ENCODE data around the gene BECN2. TPM values are rescaled to one million over a fixed set of nuclear protein-coding genes. Genes with fewer than 3 reads are reported as not detected.

Gene BECN2
- total and polyA plus RNA-seq, 2 experiments from 2014 or later, result not detected

DNA sequence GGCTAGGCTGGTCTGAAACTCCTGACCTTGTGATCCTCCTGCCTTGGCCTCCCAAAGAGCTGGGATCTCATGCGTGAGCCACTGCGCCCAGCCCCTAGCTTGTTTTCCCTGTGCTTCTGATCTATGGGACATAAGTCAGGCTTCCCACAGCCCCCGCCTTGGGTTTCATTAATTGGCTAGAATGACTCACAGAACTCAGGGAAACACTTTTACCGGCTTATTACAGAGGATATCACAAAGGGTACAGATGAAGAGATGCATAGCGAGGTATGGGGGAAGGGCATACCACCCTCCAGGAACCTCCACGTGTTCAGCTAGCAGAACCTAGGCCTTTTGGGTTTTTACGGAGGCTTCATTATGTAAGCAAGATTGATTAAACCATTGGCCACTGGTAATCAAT lies 42.9 kb downstream of the BECN2 start:
- 89% methylated on average over 7 of the region's 7 CpGs for WGBS (ENCODE audit: low lambda C conversion rate, missing lambda C conversion rate)
- peaks cover 7% of the 10 kb centered on the region for H3K4me1 ChIP-seq (ENCODE audit: insufficient read depth)
- DNase-seq (ENCODE audit: low spot score), result no peak
- H3K36me3 ChIP-seq (replicated peaks; ENCODE audit: insufficient read depth, low read depth), result no peaks in the 10 kb centered on the region
- no peak overlapping the region for H3K27ac ChIP-seq
- no peaks in the 10 kb centered on the region for H3K9me3 ChIP-seq (ENCODE audit: low read depth)
- H3K4me2 ChIP-seq, result no peak overlapping the region
- TF ChIP-seq EZH2 (IDR thresholded peaks at IDR 0.05; ENCODE audit: borderline replicate concordance) (no peak), EZH2phosphoT487 (IDR thresholded peaks at IDR 0.05; ENCODE audit: low read depth, severe bottlenecking, unreplicated experiment) (no peak)
- TF ChIP-seq, protein P1, sequence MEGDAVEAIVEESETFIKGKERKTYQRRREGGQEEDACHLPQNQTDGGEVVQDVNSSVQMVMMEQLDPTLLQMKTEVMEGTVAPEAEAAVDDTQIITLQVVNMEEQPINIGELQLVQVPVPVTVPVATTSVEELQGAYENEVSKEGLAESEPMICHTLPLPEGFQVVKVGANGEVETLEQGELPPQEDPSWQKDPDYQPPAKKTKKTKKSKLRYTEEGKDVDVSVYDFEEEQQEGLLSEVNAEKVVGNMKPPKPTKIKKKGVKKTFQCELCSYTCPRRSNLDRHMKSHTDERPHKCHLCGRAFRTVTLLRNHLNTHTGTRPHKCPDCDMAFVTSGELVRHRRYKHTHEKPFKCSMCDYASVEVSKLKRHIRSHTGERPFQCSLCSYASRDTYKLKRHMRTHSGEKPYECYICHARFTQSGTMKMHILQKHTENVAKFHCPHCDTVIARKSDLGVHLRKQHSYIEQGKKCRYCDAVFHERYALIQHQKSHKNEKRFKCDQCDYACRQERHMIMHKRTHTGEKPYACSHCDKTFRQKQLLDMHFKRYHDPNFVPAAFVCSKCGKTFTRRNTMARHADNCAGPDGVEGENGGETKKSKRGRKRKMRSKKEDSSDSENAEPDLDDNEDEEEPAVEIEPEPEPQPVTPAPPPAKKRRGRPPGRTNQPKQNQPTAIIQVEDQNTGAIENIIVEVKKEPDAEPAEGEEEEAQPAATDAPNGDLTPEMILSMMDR (IDR thresholded peaks at IDR 0.05; ENCODE audit: poor library complexity), result no peak
- no peaks in the 10 kb centered on the region for H3K9me2 ChIP-seq (replicated peaks; ENCODE audit: insufficient read depth)
- no peaks in the 10 kb centered on the region for H3K79me2 ChIP-seq
- H2AFZ ChIP-seq, result no peak overlapping the region
- H3K4me3 ChIP-seq, result no peak overlapping the region
- H4K20me1 ChIP-seq (ENCODE audit: insufficient read depth, poor library complexity, severe bottlenecking), result no peaks in the 10 kb centered on the region
- no peaks in the 10 kb centered on the region for H3K27me3 ChIP-seq

DNA sequence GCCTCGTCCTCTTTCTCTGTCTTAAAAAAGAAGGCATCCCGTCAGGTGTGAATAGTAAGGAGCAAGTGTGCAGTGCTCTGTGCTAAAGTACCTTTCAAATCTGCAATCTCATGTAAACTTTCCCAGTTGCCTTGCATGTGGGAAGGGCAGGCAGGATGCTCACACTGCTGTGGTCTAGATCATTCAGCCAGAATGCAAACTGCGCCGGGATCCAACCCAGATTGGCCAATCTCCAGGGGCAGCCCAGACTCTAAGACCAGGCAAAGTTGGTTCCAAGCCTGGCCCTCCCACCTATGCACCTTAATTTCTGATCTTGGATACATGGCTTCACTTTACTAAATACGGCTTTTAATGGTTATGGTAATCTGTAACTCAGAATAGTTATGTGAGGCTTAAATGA lies 44.5 kb downstream of the BECN2 start:
- Histone ChIP-seq H2AFZ (no peak overlapping the region), H4K20me1 (ENCODE audit: insufficient read depth, poor library complexity, severe bottlenecking) (no peaks in the 10 kb centered on the region), H3K9me3 (ENCODE audit: low read depth) (no peaks in the 10 kb centered on the region), H3K79me2 (no peaks in the 10 kb centered on the region), H3K27ac (no peak overlapping the region), H3K4me1 (ENCODE audit: insufficient read depth) (peaks cover 7% of the 10 kb centered on the region), H3K4me3 (no peak overlapping the region), H3K27me3 (no peaks in the 10 kb centered on the region), H3K36me3 (replicated peaks; ENCODE audit: insufficient read depth, low read depth) (no peaks in the 10 kb centered on the region), H3K4me2 (no peak overlapping the region), H3K9me2 (replicated peaks; ENCODE audit: insufficient read depth) (no peaks in the 10 kb centered on the region)
- 74% methylated on average over 5 of the region's 5 CpGs for WGBS (ENCODE audit: low lambda C conversion rate, missing lambda C conversion rate)
- DNase-seq (ENCODE audit: low spot score), result no peak
- no peak for TF ChIP-seq EZH2phosphoT487 (IDR thresholded peaks at IDR 0.05; ENCODE audit: low read depth, severe bottlenecking, unreplicated experiment)
- TF ChIP-seq, protein P1 (IDR thresholded peaks at IDR 0.05; ENCODE audit: poor library complexity), result no peak
- no peak for TF ChIP-seq EZH2 (IDR thresholded peaks at IDR 0.05; ENCODE audit: borderline replicate concordance)

DNA sequence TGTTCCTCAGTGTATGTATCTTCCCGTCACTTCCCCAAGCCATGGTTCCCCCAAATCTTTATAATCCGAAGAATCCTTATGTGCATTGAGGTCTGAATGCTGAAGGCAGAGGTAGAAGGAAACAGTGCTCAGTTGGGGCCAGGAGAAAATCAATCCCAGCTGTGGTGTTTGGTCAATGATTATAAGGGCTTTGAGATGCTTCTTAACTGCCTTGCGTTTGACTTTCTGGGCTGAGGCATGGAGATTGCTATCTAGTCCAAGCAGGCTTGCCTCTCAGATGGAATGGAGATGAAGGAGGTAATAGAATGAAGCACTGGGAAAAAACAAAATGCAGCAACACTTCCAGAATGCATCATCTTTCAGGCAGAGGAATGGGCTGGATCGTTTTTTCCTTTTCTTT lies 44.9 kb downstream of the BECN2 start:
- Histone ChIP-seq H3K27ac (no peak overlapping the region), H3K27me3 (no peaks in the 10 kb centered on the region), H3K4me1 (ENCODE audit: insufficient read depth) (peaks cover 7% of the 10 kb centered on the region), H3K4me2 (no peak overlapping the region), H3K9me3 (ENCODE audit: low read depth) (no peaks in the 10 kb centered on the region), H4K20me1 (ENCODE audit: insufficient read depth, poor library complexity, severe bottlenecking) (no peaks in the 10 kb centered on the region), H3K79me2 (no peaks in the 10 kb centered on the region), H3K9me2 (replicated peaks; ENCODE audit: insufficient read depth) (no peaks in the 10 kb centered on the region), H2AFZ (no peak overlapping the region), H3K36me3 (replicated peaks; ENCODE audit: insufficient read depth, low read depth) (no peaks in the 10 kb centered on the region), H3K4me3 (no peak overlapping the region)
- TF ChIP-seq, protein P1 (IDR thresholded peaks at IDR 0.05; ENCODE audit: poor library complexity), result no peak
- TF ChIP-seq EZH2phosphoT487 (IDR thresholded peaks at IDR 0.05; ENCODE audit: low read depth, severe bottlenecking, unreplicated experiment) (no peak), EZH2 (IDR thresholded peaks at IDR 0.05; ENCODE audit: borderline replicate concordance) (no peak)
- DNase-seq (ENCODE audit: low spot score), result no peak
- WGBS (ENCODE audit: low lambda C conversion rate, missing lambda C conversion rate), result 64% methylated on average over 4 of the region's 4 CpGs
